ENCODE data around the gene PAPLN.

PAPLN gene

DNA sequence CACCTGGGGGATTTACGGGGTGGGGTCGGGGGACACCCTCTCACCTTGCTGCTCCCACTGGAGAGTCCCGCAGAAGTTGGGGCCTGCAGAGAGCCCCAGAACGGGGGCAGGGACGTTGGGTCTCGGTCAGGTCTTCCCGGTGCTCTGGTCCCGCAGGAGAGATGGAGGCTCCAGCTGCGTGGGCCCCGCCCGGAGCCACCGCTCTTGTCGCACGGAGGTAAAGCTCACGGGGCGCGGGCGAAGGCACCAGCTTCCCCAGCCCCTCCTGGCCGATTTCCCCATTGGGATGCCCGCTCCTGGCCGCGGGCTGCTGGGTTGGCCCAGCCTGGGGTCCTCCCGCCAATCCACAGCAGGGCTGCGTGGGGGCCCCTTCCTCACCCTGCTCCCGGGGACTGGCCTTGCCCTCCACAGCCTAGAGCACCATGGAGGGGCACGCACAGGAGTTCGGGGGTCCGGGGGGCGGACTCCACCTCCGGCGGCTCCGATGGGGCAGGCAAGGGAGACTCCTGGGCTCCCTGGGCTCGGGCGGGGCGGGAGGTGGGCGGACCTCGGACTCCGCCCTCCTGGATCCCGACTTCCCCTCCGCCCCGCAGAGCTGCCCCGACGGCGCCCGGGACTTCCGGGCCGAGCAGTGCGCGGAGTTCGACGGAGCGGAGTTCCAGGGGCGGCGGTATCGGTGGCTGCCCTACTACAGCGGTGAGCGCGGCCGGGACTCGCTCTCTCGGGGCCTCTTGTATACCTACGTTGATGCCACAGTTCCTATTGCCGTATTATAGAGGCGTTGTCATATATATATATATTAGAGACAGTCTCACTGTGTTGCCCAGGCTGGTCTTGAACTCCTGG is 8.4 kb downstream of the PAPLN start:
- Histone ChIP-seq H3K27ac (no peak overlapping the region), H3K36me3 (no peaks in the 10 kb centered on the region), H3K4me2 (peak overlapping the region; percentile 84), H3K4me3 (peak overlapping the region; percentile 54), H3K9ac (no peak overlapping the region), H4K20me1 (peaks cover 45% of the 10 kb centered on the region), H3K4me1 (peaks cover 100% of the 10 kb centered on the region), H3K27me3 (peaks cover 61% of the 10 kb centered on the region), H3K9me3 (no peaks in the 10 kb centered on the region)
- no peak for TF ChIP-seq Cebpa-rat (IDR thresholded peaks at IDR 0.05)

GRCh38 chr14:73246387-73247150 is 9.3 kb downstream of the PAPLN start:
- peaks cover 52% of the 10 kb centered on the region for H3K27me3 ChIP-seq
- no peak overlapping the region for H3K27ac ChIP-seq
- H3K9ac ChIP-seq = no peak overlapping the region
- peak overlapping the region; percentile 84 for H3K4me2 ChIP-seq
- peaks cover 42% of the 10 kb centered on the region for H4K20me1 ChIP-seq
- no peaks in the 10 kb centered on the region for H3K9me3 ChIP-seq
- H3K4me3 ChIP-seq = peak overlapping the region; percentile 54
- H3K36me3 ChIP-seq = no peaks in the 10 kb centered on the region
- TF ChIP-seq Cebpa-rat (IDR thresholded peaks at IDR 0.05) = no peak
- H3K4me1 ChIP-seq = peaks cover 100% of the 10 kb centered on the region

- no peak for TF ChIP-seq Cebpa-rat (IDR thresholded peaks at IDR 0.05)
- H4K20me1 ChIP-seq = peaks cover 42% of the 10 kb centered on the region
- peak overlapping the region; percentile 84 for H3K4me2 ChIP-seq
- no peak overlapping the region for H3K4me3 ChIP-seq
- H3K4me1 ChIP-seq = peaks cover 88% of the 10 kb centered on the region
- H3K9ac ChIP-seq = no peak overlapping the region
- no peak overlapping the region for H3K27ac ChIP-seq
- peaks cover 43% of the 10 kb centered on the region for H3K27me3 ChIP-seq
- no peaks in the 10 kb centered on the region for H3K9me3 ChIP-seq
- H3K36me3 ChIP-seq = no peaks in the 10 kb centered on the region
Measured at GRCh38 chr14:73248108-73248868, 11.0 kb downstream of the PAPLN start.

GRCh38 chr14:73249108-73249507 is 11.8 kb downstream of the PAPLN start:
- H3K27me3 ChIP-seq = peaks cover 34% of the 10 kb centered on the region
- no peak overlapping the region for H3K4me3 ChIP-seq
- H3K9ac ChIP-seq = no peak overlapping the region
- peak overlapping the region; percentile 84 for H3K4me2 ChIP-seq
- H3K27ac ChIP-seq = no peak overlapping the region
- H3K36me3 ChIP-seq = no peaks in the 10 kb centered on the region
- peaks cover 80% of the 10 kb centered on the region for H3K4me1 ChIP-seq
- H3K9me3 ChIP-seq = no peaks in the 10 kb centered on the region
- TF ChIP-seq Cebpa-rat (IDR thresholded peaks at IDR 0.05) = no peak
- peaks cover 42% of the 10 kb centered on the region for H4K20me1 ChIP-seq

- Histone ChIP-seq H3K4me2 (peak overlapping the region; percentile 84), H3K36me3 (no peaks in the 10 kb centered on the region), H3K27me3 (peaks cover 28% of the 10 kb centered on the region)
Measured at GRCh38 chr14:73249564-73250316, 12.4 kb downstream of the PAPLN start.

GRCh38 chr14:73250317-73250713 is 13.0 kb downstream of the PAPLN start:
- no peaks in the 10 kb centered on the region for H3K9me3 ChIP-seq
- H3K9ac ChIP-seq = no peak overlapping the region
- H3K27ac ChIP-seq = no peak overlapping the region
- H3K4me1 ChIP-seq = peaks cover 68% of the 10 kb centered on the region
- TF ChIP-seq Cebpa-rat (IDR thresholded peaks at IDR 0.05) = no peak
- H3K36me3 ChIP-seq = no peaks in the 10 kb centered on the region
- no peak overlapping the region for H3K4me3 ChIP-seq
- H4K20me1 ChIP-seq = peaks cover 32% of the 10 kb centered on the region
- H3K4me2 ChIP-seq = peak overlapping the region; percentile 84
- H3K27me3 ChIP-seq = peaks cover 22% of the 10 kb centered on the region

More at GRCh38 chr14:73249564-73250316, 12.4 kb downstream of the PAPLN start:
- no peak overlapping the region for H3K9ac ChIP-seq
- H3K27ac ChIP-seq = no peak overlapping the region
- TF ChIP-seq Cebpa-rat (IDR thresholded peaks at IDR 0.05) = no peak
- H4K20me1 ChIP-seq = peaks cover 37% of the 10 kb centered on the region
- H3K4me3 ChIP-seq = no peak overlapping the region
- H3K9me3 ChIP-seq = no peaks in the 10 kb centered on the region
- peaks cover 73% of the 10 kb centered on the region for H3K4me1 ChIP-seq

DNA sequence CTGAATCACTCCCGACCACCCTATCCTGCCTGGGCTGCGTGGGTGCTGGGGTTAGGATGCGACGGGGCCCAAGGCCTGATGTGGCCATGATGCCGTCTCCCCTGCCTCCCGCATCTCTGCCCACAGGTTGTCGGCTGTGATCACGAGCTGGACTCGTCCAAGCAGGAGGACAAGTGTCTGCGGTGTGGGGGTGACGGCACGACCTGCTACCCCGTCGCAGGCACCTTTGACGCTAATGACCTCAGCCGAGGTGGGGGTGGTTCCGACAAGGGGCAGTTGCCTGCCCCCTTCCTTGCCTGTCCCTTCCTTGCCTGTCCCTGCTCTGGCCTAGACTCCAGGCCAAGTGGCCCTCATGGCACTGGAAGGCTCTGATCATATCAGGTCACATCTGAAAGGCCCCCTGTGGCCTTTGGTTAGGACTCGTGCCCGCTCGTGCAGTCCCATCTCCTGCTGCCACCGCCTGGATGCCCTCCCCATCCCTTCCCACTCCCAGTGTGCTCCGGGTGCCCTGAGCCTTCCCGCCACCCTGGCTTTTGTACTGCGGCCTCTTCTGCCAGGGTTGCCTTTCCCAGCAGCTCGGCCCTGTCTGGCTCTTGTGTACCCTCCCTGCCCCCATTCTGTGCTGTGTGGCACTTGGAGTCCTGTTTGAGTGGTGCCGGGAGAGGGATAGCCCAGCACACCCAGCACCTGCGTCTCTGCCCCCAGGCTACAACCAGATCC is 13.6 kb downstream of the PAPLN start:
- H3K4me1 ChIP-seq = peaks cover 61% of the 10 kb centered on the region
- H3K9ac ChIP-seq = no peak overlapping the region
- H3K27ac ChIP-seq = no peak overlapping the region
- no peak overlapping the region for H3K4me3 ChIP-seq
- H3K9me3 ChIP-seq = no peaks in the 10 kb centered on the region
- H3K36me3 ChIP-seq = no peaks in the 10 kb centered on the region
- TF ChIP-seq Cebpa-rat (IDR thresholded peaks at IDR 0.05) = no peak
- peaks cover 27% of the 10 kb centered on the region for H4K20me1 ChIP-seq
- peaks cover 16% of the 10 kb centered on the region for H3K27me3 ChIP-seq
- peak overlapping the region; percentile 84 for H3K4me2 ChIP-seq

- Histone ChIP-seq H3K36me3 (no peaks in the 10 kb centered on the region), H3K4me3 (no peak overlapping the region), H3K27ac (no peak overlapping the region), H3K9ac (no peak overlapping the region), H3K27me3 (peaks cover 9% of the 10 kb centered on the region), H4K20me1 (peaks cover 27% of the 10 kb centered on the region), H3K4me1 (peaks cover 54% of the 10 kb centered on the region), H3K9me3 (no peaks in the 10 kb centered on the region), H3K4me2 (peak overlapping the region; percentile 84)
- TF ChIP-seq Cebpa-rat (IDR thresholded peaks at IDR 0.05) = no peak
Measured at GRCh38 chr14:73251516-73252215, 14.4 kb downstream of the PAPLN start.
